Neural cell (in vitro differentiated cells): ENCODE data around the gene SLC26A2. TPM values are rescaled to one million over a fixed set of nuclear protein-coding genes. Genes with fewer than 3 reads are reported as not detected.

ENCODE experiments used
- H2AFZ ChIP-seq: fragments of 200-600, 300-800 bp; sonication (generic), shearing (Covaris generic); 2 replicates; pipeline ENCODE4 v1.6.0; 2014; ENCODE audit warnings: low read depth, mild to moderate bottlenecking, antibody characterized with exemption, low read length, moderate library complexity
- H3F3A ChIP-seq: fragments of 200-600 bp; shearing (Covaris generic); 2 replicates; pipeline ENCODE4 v1.6.1; 2016; ENCODE audit warnings: mild to moderate bottlenecking, moderate library complexity, mixed read lengths, antibody characterized with exemption, low read length; ENCODE audit not compliant: insufficient read depth, poor library complexity, severe bottlenecking
- H3K27ac ChIP-seq: fragments of 200-600, 300-800 bp; sonication (generic), shearing (Covaris generic); 2 replicates; pipeline ENCODE4 v1.5.1; 2014; ENCODE audit warnings: mild to moderate bottlenecking, low read length, moderate library complexity
- H3K27me3 ChIP-seq: fragments of 300-800, 200-600 bp; sonication (generic), shearing (Covaris generic); 2 replicates; pipeline ENCODE4 v1.6.0; 2014; ENCODE audit warnings: mild to moderate bottlenecking, low read depth, low read length, moderate library complexity; ENCODE audit not compliant: insufficient read depth
- H3K36me3 ChIP-seq: fragments of 300-800, 200-600 bp; sonication (generic), shearing (Covaris generic); 2 replicates; pipeline ENCODE4 v1.5.1; 2014; ENCODE audit warnings: mild to moderate bottlenecking, antibody characterized with exemption, low read length, moderate library complexity; ENCODE audit not compliant: insufficient read depth
- H3K4me2 ChIP-seq: fragments of 300-800, 200-600 bp; sonication (generic), shearing (Covaris generic); 2 replicates; pipeline ENCODE4 v1.6.0; 2014; ENCODE audit warnings: mild to moderate bottlenecking, low read length
- H3K4me3 ChIP-seq: fragments of 300-800, 200-600 bp; sonication (generic), shearing (Covaris generic); 2 replicates; pipeline ENCODE4 v1.5.1; 2014; ENCODE audit warnings: mild to moderate bottlenecking, low read length, moderate library complexity
- H3K79me2 ChIP-seq: fragments of 200-600 bp; shearing (Covaris generic); replicated peaks from 2 replicates; pipeline ENCODE4 v1.6.0; 2014; ENCODE audit warnings: mild to moderate bottlenecking, low read length, moderate library complexity; ENCODE audit not compliant: insufficient read depth
- H3K9ac ChIP-seq: fragments of 300-800, 200-600 bp; sonication (generic), shearing (Covaris generic); 2 replicates; pipeline ENCODE4 v1.6.1; 2016; ENCODE audit warnings: mild to moderate bottlenecking, low read length, mixed read lengths
- H3K9me2 ChIP-seq: fragments of 200-600 bp; shearing (Covaris generic); 2 replicates; pipeline ENCODE4 v1.6.1; 2016; ENCODE audit warnings: mild to moderate bottlenecking, low read length, mixed read lengths; ENCODE audit not compliant: insufficient read depth
- H3K9me3 ChIP-seq: fragments of 200-600, 300-800 bp; sonication (generic), shearing (Covaris generic); 2 replicates; pipeline ENCODE4 v1.6.1; 2016; ENCODE audit warnings: mild to moderate bottlenecking, mixed run types, low read length, moderate library complexity, mixed read lengths
- H4K20me1 ChIP-seq: fragments of 200-600 bp; shearing (Covaris generic); 2 replicates; pipeline ENCODE4 v1.6.1; 2016; ENCODE audit warnings: mild to moderate bottlenecking, mixed run types; ENCODE audit not compliant: insufficient read depth
- CTCF ChIP-seq: fragments of 450-650 bp; IDR thresholded peaks from 2 replicates; pipeline ENCODE4 v1.5.1; 2014; ENCODE audit warnings: antibody characterized with exemption, mild to moderate bottlenecking, moderate library complexity; ENCODE audit not compliant: poor library complexity, severe bottlenecking
- EP300 ChIP-seq: fragments of 450-650 bp; conservative IDR thresholded peaks from 2 replicates; pipeline ENCODE4 v1.6.1; 2014; ENCODE audit warnings: antibody characterized with exemption, mild to moderate bottlenecking, moderate library complexity; ENCODE audit not compliant: poor library complexity, severe bottlenecking
- EZH2 ChIP-seq: fragments of 200-600, 300-800 bp; shearing (Covaris generic), sonication (generic); IDR thresholded peaks from 2 replicates; pipeline ENCODE4 v1.6.1; 2014; ENCODE audit warnings: antibody characterized with exemption, low read length, borderline replicate concordance, mild to moderate bottlenecking; ENCODE audit not compliant: insufficient read depth, poor library complexity, severe bottlenecking
- MXI1 ChIP-seq: fragments of 450-650 bp; conservative IDR thresholded peaks from 2 replicates; pipeline ENCODE4 v1.6.1; 2014; ENCODE audit warnings: antibody characterized with exemption, mild to moderate bottlenecking; ENCODE audit not compliant: poor library complexity, severe bottlenecking
- POLR2AphosphoS5 ChIP-seq: IDR thresholded peaks from 2 replicates; pipeline ENCODE4 v1.6.1; 2012
- RAD21 ChIP-seq: fragments of 450-650 bp; conservative IDR thresholded peaks from 2 replicates; pipeline ENCODE4 v1.6.1; 2014; ENCODE audit warnings: antibody characterized with exemption, mild to moderate bottlenecking, moderate library complexity
- SMC3 ChIP-seq: fragments of 450-650 bp; conservative IDR thresholded peaks from 2 replicates; pipeline ENCODE4 v1.6.1; 2014; ENCODE audit warnings: antibody characterized with exemption, mild to moderate bottlenecking, moderate library complexity; ENCODE audit not compliant: poor library complexity
- TAF1 ChIP-seq: IDR thresholded peaks from 2 replicates; pipeline ENCODE4 v1.6.1; 2012; ENCODE audit warnings: low read depth
- polyA plus RNA-seq: library from polyadenylated mRNA; depleted of rRNA; stranded (reverse); fragments of >200 nt; gene quantifications from 2 replicates; pipeline ENCODE4 v1.2.3, GENCODE V29; 2014
- TF ChIP-seq, protein P1 (sequence below): IDR thresholded peaks from 2 replicates; pipeline ENCODE4 v1.6.1; 2012; ENCODE audit warnings: borderline replicate concordance

Gene SLC26A2
- polyA plus RNA-seq, 1 donor from 2014 or later, result 5.4 TPM

- H3K9me2 ChIP-seq, result no peaks in the 10 kb centered on the region
- H3K9ac ChIP-seq, result no peak overlapping the region
- H3K79me2 ChIP-seq, result no peaks in the 10 kb centered on the region
- no peaks in the 10 kb centered on the region for H4K20me1 ChIP-seq
- H3K27me3 ChIP-seq, result no peaks in the 10 kb centered on the region
- no peak for TF ChIP-seq EP300
- TF ChIP-seq TAF1, result no peak
- H3F3A ChIP-seq, result no peaks in the 10 kb centered on the region
- no peak overlapping the region for H3K27ac ChIP-seq
- H3K4me2 ChIP-seq, result no peak overlapping the region
- no peak overlapping the region for H3K4me3 ChIP-seq
- no peaks in the 10 kb centered on the region for H3K9me3 ChIP-seq
- no peaks in the 10 kb centered on the region for H3K36me3 ChIP-seq
- H2AFZ ChIP-seq, result no peak overlapping the region
Observed at GRCh38 chr5:149915392-149916260, 44.9 kb upstream of the SLC26A2 start.

- H3K27me3 ChIP-seq, result no peaks in the 10 kb centered on the region
- H3K4me3 ChIP-seq, result no peak overlapping the region
- H3K36me3 ChIP-seq, result no peaks in the 10 kb centered on the region
- TF ChIP-seq EP300, result no peak
- TF ChIP-seq MXI1, result no peak
- TF ChIP-seq CTCF, result no peak
- no peak overlapping the region for H3K9ac ChIP-seq
- no peaks in the 10 kb centered on the region for H3K9me2 ChIP-seq
- no peaks in the 10 kb centered on the region for H4K20me1 ChIP-seq
- no peak overlapping the region for H3K27ac ChIP-seq
- H3F3A ChIP-seq, result no peaks in the 10 kb centered on the region
- no peaks in the 10 kb centered on the region for H3K79me2 ChIP-seq
- H2AFZ ChIP-seq, result no peak overlapping the region
- no peaks in the 10 kb centered on the region for H3K9me3 ChIP-seq
- H3K4me2 ChIP-seq, result no peak overlapping the region
Observed at GRCh38 chr5:149916334-149917072, 44.1 kb upstream of the SLC26A2 start.

DNA sequence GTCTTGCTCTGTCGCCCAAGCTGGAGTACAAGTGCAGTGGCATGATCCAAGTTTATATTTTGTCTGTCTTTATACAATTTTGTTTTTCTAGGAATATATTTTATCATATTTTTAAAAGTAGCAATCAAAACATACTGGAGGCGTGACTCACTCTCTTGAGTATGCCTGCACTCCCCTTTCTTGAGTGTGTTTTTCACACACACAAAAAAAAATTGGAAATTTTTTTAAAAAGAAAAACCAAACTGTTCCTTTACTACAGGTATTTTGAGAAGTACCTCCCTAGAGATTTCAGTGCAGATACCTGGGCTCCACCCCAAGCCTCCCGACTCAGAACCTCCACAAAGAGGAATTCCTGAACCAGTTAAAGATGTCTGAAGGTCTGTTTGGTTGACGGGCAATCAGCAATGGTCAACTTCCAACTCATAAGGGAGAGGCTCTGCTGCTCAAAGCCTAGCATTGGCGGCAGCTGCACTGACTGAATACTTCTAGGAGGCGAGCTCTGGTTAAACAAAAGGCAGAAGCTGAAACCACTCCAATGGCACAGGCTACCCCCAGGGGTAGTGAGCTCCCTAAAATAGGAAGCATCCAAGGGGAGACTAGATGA, 43.4 kb upstream of the SLC26A2 start:
- Histone ChIP-seq H3F3A (no peaks in the 10 kb centered on the region), H3K36me3 (no peaks in the 10 kb centered on the region), H3K79me2 (no peaks in the 10 kb centered on the region), H3K4me2 (no peak overlapping the region), H3K9me3 (no peaks in the 10 kb centered on the region), H4K20me1 (no peaks in the 10 kb centered on the region), H3K4me3 (no peak overlapping the region), H2AFZ (no peak overlapping the region), H3K27ac (no peak overlapping the region), H3K9ac (no peak overlapping the region), H3K9me2 (no peaks in the 10 kb centered on the region), H3K27me3 (no peaks in the 10 kb centered on the region)
- no peak for TF ChIP-seq POLR2AphosphoS5
- TF ChIP-seq EZH2, result no peak
- TF ChIP-seq TAF1, result no peak
- no peak for TF ChIP-seq SMC3
- no peak for TF ChIP-seq CTCF
- no peak for TF ChIP-seq MXI1
- TF ChIP-seq, protein P1, sequence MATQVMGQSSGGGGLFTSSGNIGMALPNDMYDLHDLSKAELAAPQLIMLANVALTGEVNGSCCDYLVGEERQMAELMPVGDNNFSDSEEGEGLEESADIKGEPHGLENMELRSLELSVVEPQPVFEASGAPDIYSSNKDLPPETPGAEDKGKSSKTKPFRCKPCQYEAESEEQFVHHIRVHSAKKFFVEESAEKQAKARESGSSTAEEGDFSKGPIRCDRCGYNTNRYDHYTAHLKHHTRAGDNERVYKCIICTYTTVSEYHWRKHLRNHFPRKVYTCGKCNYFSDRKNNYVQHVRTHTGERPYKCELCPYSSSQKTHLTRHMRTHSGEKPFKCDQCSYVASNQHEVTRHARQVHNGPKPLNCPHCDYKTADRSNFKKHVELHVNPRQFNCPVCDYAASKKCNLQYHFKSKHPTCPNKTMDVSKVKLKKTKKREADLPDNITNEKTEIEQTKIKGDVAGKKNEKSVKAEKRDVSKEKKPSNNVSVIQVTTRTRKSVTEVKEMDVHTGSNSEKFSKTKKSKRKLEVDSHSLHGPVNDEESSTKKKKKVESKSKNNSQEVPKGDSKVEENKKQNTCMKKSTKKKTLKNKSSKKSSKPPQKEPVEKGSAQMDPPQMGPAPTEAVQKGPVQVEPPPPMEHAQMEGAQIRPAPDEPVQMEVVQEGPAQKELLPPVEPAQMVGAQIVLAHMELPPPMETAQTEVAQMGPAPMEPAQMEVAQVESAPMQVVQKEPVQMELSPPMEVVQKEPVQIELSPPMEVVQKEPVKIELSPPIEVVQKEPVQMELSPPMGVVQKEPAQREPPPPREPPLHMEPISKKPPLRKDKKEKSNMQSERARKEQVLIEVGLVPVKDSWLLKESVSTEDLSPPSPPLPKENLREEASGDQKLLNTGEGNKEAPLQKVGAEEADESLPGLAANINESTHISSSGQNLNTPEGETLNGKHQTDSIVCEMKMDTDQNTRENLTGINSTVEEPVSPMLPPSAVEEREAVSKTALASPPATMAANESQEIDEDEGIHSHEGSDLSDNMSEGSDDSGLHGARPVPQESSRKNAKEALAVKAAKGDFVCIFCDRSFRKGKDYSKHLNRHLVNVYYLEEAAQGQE, result no peak
- no peak for TF ChIP-seq RAD21
- TF ChIP-seq EP300, result no peak
